Measurements from ENCODE around the gene FOXC2.

GRCh38 chr16:86517033-86517432 lies 49.6 kb upstream of the FOXC2 start:
- TF ChIP-seq, protein P1, sequence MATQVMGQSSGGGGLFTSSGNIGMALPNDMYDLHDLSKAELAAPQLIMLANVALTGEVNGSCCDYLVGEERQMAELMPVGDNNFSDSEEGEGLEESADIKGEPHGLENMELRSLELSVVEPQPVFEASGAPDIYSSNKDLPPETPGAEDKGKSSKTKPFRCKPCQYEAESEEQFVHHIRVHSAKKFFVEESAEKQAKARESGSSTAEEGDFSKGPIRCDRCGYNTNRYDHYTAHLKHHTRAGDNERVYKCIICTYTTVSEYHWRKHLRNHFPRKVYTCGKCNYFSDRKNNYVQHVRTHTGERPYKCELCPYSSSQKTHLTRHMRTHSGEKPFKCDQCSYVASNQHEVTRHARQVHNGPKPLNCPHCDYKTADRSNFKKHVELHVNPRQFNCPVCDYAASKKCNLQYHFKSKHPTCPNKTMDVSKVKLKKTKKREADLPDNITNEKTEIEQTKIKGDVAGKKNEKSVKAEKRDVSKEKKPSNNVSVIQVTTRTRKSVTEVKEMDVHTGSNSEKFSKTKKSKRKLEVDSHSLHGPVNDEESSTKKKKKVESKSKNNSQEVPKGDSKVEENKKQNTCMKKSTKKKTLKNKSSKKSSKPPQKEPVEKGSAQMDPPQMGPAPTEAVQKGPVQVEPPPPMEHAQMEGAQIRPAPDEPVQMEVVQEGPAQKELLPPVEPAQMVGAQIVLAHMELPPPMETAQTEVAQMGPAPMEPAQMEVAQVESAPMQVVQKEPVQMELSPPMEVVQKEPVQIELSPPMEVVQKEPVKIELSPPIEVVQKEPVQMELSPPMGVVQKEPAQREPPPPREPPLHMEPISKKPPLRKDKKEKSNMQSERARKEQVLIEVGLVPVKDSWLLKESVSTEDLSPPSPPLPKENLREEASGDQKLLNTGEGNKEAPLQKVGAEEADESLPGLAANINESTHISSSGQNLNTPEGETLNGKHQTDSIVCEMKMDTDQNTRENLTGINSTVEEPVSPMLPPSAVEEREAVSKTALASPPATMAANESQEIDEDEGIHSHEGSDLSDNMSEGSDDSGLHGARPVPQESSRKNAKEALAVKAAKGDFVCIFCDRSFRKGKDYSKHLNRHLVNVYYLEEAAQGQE (IDR thresholded peaks at IDR 0.05; ENCODE audit: low read depth, low read length) = no peak
- TF ChIP-seq CTCF (IDR thresholded peaks at IDR 0.05 in 2 of 3, conservative IDR thresholded peaks at IDR 0.05 in 1 of 3; ENCODE audit: control insufficient read depth in 2 of 3, extremely low read depth in 1 of 3, insufficient read depth in 1 of 3, low read depth in 3 of 3, low read length in 3 of 3) = no peak
- no peak for TF ChIP-seq RFX5 (IDR thresholded peaks at IDR 0.05; ENCODE audit: low read depth, low read length)
- TF ChIP-seq, protein P2, sequence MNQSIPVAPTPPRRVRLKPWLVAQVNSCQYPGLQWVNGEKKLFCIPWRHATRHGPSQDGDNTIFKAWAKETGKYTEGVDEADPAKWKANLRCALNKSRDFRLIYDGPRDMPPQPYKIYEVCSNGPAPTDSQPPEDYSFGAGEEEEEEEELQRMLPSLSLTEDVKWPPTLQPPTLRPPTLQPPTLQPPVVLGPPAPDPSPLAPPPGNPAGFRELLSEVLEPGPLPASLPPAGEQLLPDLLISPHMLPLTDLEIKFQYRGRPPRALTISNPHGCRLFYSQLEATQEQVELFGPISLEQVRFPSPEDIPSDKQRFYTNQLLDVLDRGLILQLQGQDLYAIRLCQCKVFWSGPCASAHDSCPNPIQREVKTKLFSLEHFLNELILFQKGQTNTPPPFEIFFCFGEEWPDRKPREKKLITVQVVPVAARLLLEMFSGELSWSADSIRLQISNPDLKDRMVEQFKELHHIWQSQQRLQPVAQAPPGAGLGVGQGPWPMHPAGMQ (IDR thresholded peaks at IDR 0.05; ENCODE audit: borderline replicate concordance) = no peak
- no peak for TF ChIP-seq POLR2A (IDR thresholded peaks at IDR 0.05; ENCODE audit: low read depth, low read length)
- no peak for TF ChIP-seq ESRRA (IDR thresholded peaks at IDR 0.05; ENCODE audit: low read length)
- TF ChIP-seq KAT2A (conservative IDR thresholded peaks at IDR 0.05; ENCODE audit: control insufficient read depth, low read depth, low read length) = no peak
- TF ChIP-seq MAX (IDR thresholded peaks at IDR 0.05; ENCODE audit: low read depth, low read length) = no peak
- TF ChIP-seq EP300 (IDR thresholded peaks at IDR 0.05; ENCODE audit: borderline replicate concordance in 1 of 2, control insufficient read depth in 1 of 2, low read depth in 2 of 2, low read length in 2 of 2) = no peak
- no peak for TF ChIP-seq SMC3 (IDR thresholded peaks at IDR 0.05; ENCODE audit: borderline replicate concordance, low read length)
- no peak for TF ChIP-seq ZNF217 (IDR thresholded peaks at IDR 0.05)
